GM20000 (cell line): ENCODE results near the gene PIK3CG.
"Not testable (repeated sequence)": the region's sequence is repeated elsewhere in the genome, so short reads cannot be mapped to it uniquely, and the experiment has no call there.

Experiments used
- DNase-seq: peaks from one replicate; pipeline ENCODE4 v3.0.0; 2012; ENCODE audit warnings: low spot score
- CTCF ChIP-seq: IDR thresholded peaks from 2 replicates; pipeline ENCODE4 v1.5.1; 2012; ENCODE audit warnings: mild to moderate bottlenecking, control low read depth; ENCODE audit errors: extremely low read depth, missing control alignments

Gene PIK3CG

GRCh38 chr7:106848049-106848448 is 17.0 kb upstream of the PIK3CG start:
- TF ChIP-seq CTCF: no peak
- no peak for DNase-seq

GRCh38 chr7:106848851-106849442 is 16.1 kb upstream of the PIK3CG start:
- TF ChIP-seq CTCF: no peak
- no peak for DNase-seq

GRCh38 chr7:106851632-106852031 is 13.4 kb upstream of the PIK3CG start:
- DNase-seq: not testable (repeated sequence)

- DNase-seq: no peak
- TF ChIP-seq CTCF: no peak
Observed at GRCh38 chr7:106853250-106853908, 11.7 kb upstream of the PIK3CG start.

GRCh38 chr7:106855540-106856132 is 9.4 kb upstream of the PIK3CG start:
- DNase-seq: no peak
- no peak for TF ChIP-seq CTCF

GRCh38 chr7:106858618-106859532 is 6.2 kb upstream of the PIK3CG start:
- no peak for DNase-seq

More at GRCh38 chr7:106858618-106859532, 6.2 kb upstream of the PIK3CG start:
- no peak for TF ChIP-seq CTCF
